Measurements from ENCODE around the gene RAB30.

Gene RAB30

DNA sequence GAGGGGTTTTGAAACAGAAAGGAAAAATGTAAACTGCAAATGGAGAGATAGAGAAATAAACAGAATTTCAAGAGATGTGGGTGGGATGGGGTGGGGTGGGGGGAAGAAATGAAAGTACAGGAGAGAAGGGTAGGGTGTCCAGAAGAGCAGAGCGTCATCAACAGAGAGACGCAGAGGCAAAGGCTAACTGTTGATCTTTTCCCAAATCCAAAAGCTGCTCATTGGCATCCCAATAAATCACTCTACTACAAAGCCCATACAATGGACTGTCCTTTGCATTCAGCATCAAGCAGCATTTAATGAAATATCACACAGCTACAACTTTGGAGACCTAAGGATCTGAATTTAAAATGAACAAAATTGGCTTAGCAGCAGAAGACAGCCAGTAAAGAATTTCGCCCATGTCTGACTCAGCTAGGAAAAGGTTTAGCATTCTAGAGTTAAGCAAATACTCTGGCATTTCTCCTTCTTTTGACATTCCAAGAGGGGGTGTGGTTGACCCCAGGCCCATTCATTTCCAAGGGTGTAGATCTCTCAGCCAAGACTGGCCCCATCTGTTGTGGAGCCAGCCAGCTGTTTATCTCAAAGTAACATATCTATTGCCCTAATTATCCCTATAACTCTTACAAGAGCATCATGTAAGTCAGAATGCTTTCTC, 1.5 kb downstream of the RAB30 start:
- no peak for DNase-seq

DNA sequence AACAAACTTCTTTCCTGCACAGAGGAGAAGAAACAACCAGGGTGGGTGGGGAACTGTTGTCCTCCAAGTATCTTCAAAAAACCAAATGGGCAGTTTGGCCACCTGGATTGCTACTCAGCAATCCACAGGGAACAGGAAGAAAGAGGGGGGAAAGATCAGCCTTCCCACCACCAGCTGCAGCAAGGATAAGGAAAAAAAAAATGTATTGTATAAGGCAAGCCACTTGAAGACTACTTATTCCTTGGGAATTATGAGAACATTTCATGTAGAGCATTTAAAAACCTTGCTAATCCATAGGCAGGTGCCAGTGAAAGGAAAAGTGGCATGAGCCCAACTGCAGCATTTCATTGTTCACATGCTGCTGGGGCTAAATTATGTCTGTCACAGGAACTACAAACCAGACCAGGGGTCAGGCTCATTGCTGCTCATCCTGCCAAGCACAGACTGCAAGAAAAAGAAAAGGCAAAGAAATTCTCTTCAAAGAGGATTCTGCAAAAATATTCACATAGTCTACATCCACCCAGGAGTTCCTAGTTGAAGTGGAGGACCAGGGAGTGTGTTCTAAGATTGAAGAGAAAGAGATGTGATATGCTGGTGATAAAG, 2.2 kb downstream of the RAB30 start:
- DNase-seq, result no peak

DNA sequence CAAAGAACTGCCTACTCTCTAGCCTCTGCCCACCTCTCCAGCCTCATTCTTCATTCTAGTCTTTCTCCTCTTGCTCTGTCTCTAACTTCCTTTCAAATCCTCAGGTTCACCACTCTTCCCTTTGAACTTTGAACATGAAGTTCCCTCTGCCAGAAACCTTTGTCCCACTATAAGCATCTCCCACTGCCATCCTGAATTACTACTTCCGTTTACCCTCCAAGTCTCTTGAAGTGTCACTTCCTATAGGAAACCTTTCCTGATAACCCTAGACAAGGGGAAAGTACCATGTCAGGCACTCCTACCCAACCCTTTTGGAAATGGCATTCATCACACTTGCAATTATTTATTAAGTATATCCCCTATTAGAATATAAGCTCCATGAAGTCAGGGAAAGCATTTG, 3.1 kb downstream of the RAB30 start:
- DNase-seq, result no peak

DNA sequence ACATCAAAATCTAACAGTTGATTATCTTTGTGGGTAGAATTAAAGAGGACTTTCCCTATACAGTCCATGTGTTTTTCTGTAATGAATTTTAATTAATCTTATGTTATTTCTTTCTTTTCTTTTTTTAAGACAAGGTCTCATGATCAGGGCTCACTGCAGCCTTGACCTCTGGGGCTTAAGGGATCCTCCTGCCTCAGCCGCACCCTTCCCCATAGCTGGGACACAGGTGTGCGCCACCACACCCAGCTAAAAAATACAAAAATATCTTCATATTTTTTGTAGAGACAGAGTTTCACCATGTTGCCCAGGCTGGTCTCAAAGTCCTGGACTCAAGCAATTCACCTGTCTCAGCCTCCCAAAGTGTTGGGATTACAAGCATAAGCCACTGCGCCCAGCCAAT, 7.7 kb downstream of the RAB30 start:
- DNase-seq, result no peak

DNA sequence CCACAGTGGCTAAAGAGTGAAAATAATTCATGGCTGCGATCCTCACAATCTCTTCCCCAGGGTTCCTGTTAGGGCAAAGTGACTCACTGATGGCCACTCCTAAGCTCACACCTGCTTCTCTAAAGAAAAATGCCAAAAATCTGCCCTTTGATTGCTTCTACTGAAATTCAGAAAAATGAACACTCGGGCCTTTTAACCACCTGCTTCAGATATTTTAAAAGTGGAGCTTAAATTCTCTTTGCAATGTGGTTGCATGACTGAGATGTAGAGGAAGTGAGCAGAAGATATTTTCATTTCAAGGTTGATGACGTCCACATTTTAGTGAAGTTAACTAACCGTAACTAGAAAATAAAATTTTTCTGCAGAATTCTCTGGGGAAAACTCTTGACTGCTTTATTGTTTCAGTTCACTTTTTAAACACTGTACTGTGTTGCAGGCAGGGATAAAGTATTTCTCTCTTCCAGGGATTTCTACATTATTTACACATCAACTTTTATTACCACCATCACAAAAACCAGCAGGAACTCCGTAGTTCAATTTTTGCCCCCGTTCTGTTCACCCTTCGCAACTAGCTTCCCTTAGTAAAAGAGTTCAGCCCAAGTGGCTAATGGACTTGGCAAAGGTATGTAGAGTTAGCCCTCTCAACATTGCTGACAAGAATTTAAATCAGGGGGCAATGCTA, 8.5 kb downstream of the RAB30 start:
- DNase-seq, result peak; percentile 37

DNA sequence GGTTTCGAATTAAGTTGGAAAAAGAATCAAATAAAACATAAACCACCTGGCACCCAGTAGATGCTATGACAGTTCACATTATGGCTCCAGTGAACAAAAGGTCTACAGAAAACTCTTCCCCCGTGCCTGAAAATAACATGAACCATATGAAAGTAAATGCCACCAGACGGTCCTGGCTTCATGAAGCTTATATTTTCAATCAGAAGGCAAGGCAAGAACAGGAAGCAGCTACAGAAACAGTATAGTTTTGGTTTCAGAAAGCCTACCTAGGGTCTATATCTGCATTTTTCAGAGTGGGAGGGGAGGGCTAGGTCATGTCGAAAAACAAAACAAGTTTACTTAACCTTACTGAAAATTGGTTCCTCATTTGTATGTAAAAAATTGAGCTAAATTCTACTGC, 9.8 kb downstream of the RAB30 start:
- DNase-seq, result no peak

DNA sequence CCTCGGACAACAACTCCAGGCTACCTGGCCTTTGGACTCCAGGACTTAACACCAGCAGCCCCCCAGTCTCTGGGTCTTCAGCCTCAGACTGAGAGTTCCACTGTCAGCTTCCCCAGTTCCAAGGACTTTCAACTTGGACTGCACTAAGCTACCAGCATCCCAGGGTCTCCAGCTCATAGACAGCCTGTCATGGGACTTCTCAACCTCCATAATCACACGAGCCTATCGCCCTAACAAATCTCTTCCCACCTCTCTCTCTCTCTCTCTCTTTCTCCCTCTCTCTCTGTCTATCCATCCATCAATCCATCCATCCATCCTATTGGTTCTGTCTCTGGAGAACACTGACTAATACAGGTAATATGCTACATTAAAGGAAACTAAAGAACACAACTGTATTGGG, 10.7 kb downstream of the RAB30 start:
- DNase-seq, result no peak

DNA sequence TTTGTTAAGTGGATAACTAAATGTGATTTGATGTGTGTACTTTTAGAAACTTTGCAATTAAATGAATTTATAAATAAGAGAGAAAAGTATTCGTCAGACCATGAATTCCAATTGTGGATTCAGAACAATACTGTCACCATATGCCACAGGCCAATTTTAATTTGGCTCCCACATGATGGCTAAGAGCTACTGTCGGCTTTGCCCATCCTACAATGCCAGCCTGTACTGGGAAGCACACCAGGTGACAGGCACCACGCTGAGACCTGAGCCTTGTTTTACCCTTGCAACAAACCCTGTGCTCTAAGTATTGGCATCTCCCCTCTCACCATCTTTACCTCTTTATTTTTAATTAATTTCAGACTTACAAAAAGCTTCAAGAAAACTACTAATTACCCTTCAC, 14.0 kb downstream of the RAB30 start:
- DNase-seq, result no peak

DNA sequence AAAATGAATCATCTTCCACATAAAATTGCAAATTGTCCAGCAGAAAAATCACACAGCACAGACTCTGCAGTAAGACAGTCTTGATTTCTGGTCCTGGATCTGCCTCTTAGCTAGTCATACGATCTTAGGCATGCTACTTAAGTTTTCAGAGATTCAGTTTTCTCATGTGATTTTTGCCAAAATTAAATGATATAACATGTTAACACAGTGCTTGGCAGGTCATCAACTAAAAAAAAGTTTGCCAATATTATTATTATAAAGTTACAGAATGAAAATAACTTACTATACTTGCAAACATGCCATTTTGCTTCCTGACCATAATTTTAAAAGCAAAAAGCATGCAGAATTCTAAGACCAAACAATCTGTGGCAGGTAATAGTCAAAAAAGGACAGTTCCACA, 15.1 kb downstream of the RAB30 start:
- DNase-seq, result no peak

DNA sequence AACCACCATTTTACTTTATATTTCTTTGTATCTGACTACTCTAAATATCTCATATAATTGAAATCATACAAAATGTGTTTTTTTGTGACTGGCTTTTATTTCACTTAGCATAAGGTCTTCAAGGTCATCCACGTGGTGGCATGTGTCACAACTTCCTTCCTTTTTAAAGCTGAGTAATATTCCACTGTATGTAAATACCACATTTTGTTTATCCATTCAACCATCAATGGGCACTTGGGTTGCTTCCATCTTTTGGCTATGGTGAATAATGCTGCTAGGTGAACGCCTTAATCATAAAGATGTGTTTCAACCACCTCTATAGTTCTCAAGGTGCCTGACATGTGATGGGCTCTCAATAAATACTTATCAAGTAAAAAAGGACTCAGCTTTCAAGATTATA, 15.5 kb downstream of the RAB30 start:
- DNase-seq, result no peak

DNA sequence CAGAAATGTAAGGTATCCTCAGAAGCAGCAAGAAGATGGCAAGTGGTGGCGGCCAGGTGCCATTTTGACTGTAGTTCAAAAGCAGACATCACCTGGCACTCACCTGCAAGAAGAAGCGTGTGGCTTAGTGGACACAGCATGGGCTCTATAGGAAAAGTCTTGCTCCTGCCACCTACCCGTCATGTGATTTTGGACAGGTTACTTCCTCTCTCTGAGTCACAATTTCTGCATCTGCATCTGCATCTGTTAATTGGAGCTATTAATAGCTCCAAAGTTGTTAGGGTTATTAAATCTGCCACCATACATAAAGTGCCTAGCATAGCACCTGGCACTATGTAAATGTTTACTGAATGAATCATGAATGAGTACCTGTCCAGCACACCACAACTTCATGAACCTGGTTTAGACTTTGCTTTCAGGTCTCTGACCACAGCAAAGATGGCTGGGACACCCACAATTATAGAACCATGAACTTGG, 16.8 kb downstream of the RAB30 start:
- DNase-seq, result no peak

DNA sequence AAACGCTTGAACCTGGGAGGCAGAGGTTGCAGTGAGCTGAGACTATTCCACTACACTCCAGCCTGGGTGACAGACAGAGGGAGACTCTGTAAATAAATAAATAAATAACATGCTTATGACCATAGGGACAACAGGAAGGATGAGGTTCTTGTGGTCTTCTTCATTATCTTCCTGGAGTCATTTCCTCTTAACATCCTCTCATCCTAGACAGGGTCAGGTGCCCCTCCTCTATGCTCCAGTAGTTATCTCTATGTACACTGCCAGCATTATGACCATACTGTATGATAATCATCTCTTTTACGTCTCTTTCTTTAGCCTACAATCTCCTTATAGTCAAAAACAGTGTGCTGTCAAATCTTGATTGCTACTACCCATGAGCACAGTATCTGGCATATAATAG, 17.7 kb downstream of the RAB30 start:
- no peak for DNase-seq

DNA sequence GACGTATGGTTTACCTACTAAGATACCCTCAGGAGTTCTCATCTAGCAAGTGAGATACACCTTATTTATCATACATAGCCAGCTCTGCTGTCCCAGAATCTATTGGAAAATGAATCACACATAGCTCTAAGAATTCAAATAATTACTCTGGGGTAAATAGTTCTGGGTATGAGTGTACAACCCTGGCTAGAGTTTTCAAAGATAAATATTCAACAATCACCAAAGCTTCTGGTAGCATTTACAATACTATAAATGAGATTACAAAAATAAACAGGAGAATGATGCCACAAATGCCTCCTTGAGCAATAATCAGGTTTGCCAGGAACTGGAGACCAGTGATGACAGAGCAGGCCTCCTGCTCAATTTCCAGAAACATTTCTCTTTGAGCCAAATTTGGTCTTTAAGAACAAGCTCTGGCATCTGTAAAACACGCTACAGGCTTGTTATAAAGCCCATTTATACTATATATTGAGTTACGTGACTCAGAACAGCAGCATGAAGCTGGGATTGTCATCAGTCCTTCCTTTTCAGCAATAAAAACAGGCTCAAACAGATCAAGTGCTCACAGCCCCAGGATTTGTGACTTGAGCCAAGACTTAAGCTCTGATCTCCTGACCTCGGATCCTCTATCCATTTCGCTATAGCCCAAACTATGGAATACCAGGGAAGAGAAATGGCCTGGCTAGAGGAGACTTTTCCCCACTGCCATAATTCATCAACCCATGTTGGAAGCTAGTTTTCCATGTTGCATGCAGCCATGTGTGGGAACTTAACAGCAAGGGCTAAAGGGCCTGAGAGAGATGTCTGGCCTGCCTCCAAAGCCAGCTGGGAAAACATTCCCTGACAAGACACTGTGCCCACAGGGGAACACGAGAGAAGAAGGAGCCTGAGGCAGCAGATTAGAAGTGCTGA, 19.7 kb downstream of the RAB30 start:
- no peak for DNase-seq

DNA sequence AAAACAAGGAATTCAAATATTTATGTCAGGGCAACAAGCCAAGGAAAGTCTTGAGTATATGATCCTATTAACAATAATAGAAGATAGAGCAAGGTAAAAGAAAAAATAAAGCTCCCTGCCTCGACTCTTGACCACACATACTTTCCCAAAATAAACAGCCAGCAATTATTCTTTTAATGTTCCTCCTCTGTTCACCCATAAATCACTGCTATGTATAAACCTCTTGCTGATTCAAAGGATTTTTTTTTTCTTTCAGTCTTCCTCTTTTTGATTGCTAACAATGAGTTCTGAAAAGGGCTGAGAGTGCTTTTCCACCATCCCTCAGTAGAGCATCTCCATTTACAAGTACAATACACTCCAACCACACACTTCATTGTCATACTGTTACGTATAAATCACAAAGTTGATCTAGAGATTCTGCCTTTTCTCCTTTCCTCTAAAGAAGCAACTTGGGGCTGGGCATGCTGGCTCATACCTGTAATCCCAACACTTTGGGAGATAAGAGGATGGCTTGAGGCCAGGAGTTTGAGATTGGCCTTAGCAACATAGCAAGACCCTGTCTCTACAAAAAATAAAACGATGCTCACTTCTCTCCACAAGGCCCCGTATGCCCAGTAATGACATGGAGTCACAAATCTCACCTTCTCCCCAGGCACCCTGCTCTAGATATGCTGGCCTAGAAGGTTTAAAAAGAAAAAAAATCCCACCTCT, 24.0 kb downstream of the RAB30 start:
- no peak for DNase-seq

DNA sequence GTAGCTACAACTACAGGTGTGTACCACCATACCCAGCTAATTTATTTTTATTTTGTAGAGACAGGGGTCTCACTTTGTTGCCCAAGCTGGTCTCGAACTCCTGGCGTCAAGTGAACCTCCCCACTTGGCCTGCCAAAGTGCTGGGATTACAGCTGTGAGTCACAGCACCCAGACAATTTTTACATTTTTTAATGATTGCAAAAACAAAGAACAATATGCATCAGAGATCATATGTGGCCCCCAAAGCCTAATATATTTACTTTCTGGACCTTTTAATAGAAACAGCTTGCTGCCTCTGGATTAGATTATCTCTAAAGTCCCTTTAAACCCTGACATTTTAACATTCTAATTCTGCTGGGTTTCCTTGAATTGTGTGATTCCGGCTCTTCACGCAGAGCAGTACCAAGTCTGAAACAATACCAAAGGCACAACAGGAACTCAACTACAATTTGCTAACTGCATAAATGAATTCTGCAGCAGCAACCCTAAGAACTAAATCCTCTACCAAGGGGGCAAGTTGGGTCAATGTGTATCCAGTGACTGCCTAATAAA, 25.0 kb downstream of the RAB30 start:
- DNase-seq, result no peak

DNA sequence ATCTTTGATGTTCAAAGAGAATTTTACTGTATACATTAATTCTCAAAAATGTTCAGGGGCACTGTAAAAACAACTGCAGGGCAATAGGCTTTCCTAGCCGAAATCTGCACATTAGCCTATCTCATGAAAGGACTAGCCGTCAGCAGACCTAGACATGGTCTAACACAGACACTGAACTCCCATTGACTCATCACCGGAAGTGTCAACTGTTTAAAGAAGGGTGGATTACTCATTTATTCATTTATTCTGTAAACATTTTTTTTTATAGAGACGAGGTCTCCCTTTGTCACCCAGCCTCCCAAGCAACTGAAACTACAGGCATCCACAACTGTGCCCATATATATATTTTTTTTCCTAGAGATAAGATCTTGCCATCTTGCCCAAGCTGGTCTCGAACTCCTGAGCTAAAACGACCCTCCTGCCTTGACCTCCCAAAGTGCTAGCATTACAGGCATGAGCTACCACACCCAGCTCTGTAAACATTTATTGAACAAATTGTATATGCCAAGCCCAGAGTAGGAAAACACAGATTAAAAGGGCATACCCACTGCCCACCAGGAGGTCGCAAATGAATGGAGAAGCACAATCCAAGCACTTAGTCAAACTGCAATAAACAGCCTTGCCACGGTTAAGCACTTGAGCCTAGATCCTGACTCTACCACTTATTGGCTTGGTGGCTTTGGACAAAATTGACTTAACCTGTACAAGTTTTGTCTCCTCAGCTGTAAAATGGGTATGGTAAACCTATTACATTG, 26.6 kb downstream of the RAB30 start:
- peak; percentile 41 for DNase-seq

DNA sequence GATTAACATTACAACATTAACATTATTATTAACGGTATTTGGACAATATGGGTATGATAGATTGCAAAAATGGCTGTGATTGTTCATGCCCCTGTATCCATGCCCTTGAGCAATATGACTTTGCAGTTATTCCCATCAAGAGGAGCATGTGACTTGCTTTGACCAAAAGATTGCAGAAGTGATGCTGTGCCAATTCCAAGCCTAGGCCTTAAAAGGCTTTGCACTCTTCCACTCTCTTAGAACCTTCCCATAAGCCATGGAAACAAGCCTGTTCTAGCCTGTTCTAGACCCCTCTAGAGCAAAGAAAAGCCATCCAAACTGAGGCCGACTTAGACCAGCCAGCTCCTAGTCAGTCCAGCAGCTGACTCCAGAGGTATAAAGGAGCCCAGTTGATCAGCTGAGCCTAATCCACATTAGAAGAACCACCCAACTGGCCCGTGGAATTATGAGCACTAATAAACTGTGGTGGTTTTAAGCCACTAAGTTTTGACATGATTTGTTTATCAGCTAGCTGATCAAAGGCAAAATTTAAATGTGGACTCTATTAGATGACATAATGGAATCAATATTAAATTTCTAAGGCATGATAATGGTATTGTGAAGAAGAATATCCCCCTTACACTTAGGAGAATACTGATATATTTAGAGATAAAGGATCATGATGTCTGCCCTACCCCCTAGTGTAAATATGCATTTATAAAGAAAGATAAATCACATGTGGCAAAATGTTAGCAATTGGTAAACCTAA, 28.6 kb downstream of the RAB30 start:
- no peak for DNase-seq

DNA sequence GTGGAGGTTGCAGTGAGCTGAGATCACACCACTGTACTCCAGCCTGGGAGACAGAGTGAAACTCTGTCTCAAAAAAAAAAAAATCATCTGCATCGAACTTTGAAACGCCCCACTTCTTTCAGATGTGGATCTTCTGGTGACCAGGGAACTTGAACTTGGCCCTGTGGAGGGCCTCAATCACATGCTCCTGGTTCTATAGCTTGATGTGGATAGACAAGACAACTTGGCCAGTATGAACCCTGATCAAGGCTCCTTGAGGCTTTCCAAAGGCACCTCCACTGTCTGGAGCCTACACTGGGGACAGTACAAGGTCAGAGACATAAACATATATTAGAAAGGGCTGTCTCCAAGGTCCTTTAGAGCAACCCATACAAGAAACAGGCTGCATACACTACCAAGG, 30.6 kb downstream of the RAB30 start:
- no peak for DNase-seq

DNA sequence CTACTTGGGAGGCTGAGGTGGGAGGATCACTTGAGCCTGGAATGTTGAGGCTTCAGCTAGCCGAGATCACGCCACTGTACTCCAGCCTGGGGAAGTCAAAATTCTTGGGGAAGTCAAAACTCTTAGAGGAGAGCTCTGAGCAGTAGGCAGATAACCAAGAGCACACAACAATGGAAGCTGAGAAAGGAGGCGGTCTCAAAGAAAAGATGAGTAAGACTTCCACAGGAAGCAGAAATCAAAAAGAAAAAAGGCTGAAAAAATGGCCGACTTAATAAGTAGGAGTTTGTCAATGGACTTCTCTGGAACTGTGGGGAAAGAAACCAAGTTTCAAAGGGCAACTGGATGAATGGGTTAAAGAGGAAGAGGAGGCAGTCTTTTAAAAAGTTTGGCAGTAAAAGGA, 32.1 kb downstream of the RAB30 start:
- no peak for DNase-seq

DNA sequence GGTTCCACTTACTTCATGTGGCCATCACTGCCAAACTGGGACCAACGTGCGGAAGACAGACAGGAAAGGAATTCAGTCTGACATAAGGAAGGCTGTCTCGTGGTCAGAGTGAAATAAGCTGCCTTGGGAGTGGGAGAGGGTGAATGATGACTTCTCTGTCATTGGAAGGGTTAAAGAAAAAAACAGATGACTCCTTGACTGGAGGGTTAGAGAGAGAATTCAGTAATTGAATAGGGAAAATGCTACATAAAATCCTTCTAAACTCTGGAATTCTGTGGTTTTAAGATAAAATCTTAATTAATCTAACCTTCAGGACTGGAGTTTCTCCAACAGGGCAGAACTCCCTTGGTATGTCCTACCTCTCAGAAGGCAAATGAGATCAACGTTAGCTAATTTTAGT, 33.8 kb downstream of the RAB30 start:
- DNase-seq, result no peak

DNA sequence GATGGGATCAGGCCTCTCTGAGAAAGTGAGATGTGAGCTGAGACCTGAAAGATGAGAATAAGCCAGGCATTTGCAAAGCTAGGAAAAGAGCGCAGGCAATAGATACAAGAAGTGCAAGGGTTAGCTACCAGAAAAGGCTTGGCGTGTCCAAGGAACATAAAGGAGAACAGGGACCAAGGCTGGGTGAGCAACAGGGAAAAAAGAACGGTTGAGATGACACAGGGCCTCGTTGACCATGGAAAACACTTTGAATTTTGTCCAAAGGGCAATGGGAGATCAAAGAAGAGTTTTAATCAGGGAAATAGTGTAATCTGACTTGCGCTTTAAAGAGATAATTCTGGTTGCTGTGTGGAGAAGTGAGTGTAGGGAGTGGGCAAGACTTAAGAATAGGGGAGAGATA, 35.0 kb downstream of the RAB30 start:
- DNase-seq, result no peak

Data from CD4-positive, alpha-beta T cell treated with Interleukin-12 subunit alpha and Interleukin-12 subunit beta, for 1 hour (primary cell).